ACC112 (cell line): ENCODE results near the gene ALLC.

Experiments
- H2AFZ ChIP-seq: fragments of 200-600 bp; sonication (generic); one replicate; pipeline ENCODE4 v1.6.0; 2017; ENCODE audit warnings: antibody characterized with exemption, low read length; ENCODE audit not compliant: unreplicated experiment
- H3K27ac ChIP-seq: fragments of 200-600 bp; sonication (generic); 2 replicates; pipeline ENCODE4 v1.5.1; 2014; ENCODE audit warnings: low read depth, mild to moderate bottlenecking, antibody characterized with exemption, low read length, moderate library complexity
- H3K27me3 ChIP-seq: fragments of 200-600 bp; sonication (generic); 2 replicates; pipeline ENCODE4 v1.6.1; 2014; ENCODE audit warnings: mild to moderate bottlenecking, antibody characterized with exemption, low read length, moderate library complexity, mixed read lengths; ENCODE audit not compliant: insufficient read depth
- H3K36me3 ChIP-seq: fragments of 200-600 bp; sonication (generic); 2 replicates; pipeline ENCODE4 v1.6.1; 2016; ENCODE audit warnings: mild to moderate bottlenecking, antibody characterized with exemption, low read length, moderate library complexity, mixed read lengths; ENCODE audit not compliant: insufficient read depth
- H3K4me1 ChIP-seq: fragments of 200-600 bp; sonication (generic); one replicate; pipeline ENCODE4 v1.6.1; 2016; ENCODE audit warnings: low read length, mixed read lengths; ENCODE audit not compliant: insufficient read depth, unreplicated experiment, control insufficient read depth
- H3K4me3 ChIP-seq: fragments of 200-600 bp; sonication (generic); 2 replicates; pipeline ENCODE4 v1.5.1; 2014; ENCODE audit warnings: mild to moderate bottlenecking, low read depth, low read length
- H3K79me2 ChIP-seq: fragments of 200-600 bp; sonication (generic); one replicate; pipeline ENCODE4 v1.6.0; 2016; ENCODE audit warnings: low read length; ENCODE audit not compliant: control insufficient read depth, unreplicated experiment, insufficient read depth

ALLC gene

GRCh38 chr2:3648652-3649177, 9.3 kb upstream of the ALLC start:
- H2AFZ ChIP-seq, result no peak overlapping the region
- H3K4me1 ChIP-seq, result peaks cover 4% of the 10 kb centered on the region
- H3K27me3 ChIP-seq, result no peaks in the 10 kb centered on the region
- no peak overlapping the region for H3K27ac ChIP-seq
- no peaks in the 10 kb centered on the region for H3K79me2 ChIP-seq
- no peak overlapping the region for H3K4me3 ChIP-seq
- H3K36me3 ChIP-seq, result no peaks in the 10 kb centered on the region

GRCh38 chr2:3649581-3649980, 8.4 kb upstream of the ALLC start:
- no peaks in the 10 kb centered on the region for H3K79me2 ChIP-seq
- no peak overlapping the region for H3K4me3 ChIP-seq
- no peaks in the 10 kb centered on the region for H3K27me3 ChIP-seq
- no peak overlapping the region for H2AFZ ChIP-seq
- peaks cover 4% of the 10 kb centered on the region for H3K4me1 ChIP-seq
- no peak overlapping the region for H3K27ac ChIP-seq
- no peaks in the 10 kb centered on the region for H3K36me3 ChIP-seq

- Histone ChIP-seq H2AFZ (no peak overlapping the region), H3K4me1 (peaks cover 4% of the 10 kb centered on the region), H3K27ac (no peak overlapping the region), H3K27me3 (no peaks in the 10 kb centered on the region), H3K79me2 (no peaks in the 10 kb centered on the region), H3K4me3 (peak overlapping the region; percentile 48; the same call in 1 of the 2 replicates), H3K36me3 (no peaks in the 10 kb centered on the region)
Measured at GRCh38 chr2:3650140-3650920, 7.7 kb upstream of the ALLC start.

GRCh38 chr2:3651691-3652648, 6.0 kb upstream of the ALLC start:
- Histone ChIP-seq H3K27ac (no peak overlapping the region), H3K4me3 (peak overlapping the region; percentile 67), H3K79me2 (no peaks in the 10 kb centered on the region), H3K36me3 (no peaks in the 10 kb centered on the region), H3K27me3 (no peaks in the 10 kb centered on the region), H3K4me1 (peaks cover 4% of the 10 kb centered on the region), H2AFZ (peak overlapping the region; percentile 81)

GRCh38 chr2:3652896-3653625, 4.9 kb upstream of the ALLC start:
- no peaks in the 10 kb centered on the region for H3K79me2 ChIP-seq
- H3K27me3 ChIP-seq, result no peaks in the 10 kb centered on the region
- no peaks in the 10 kb centered on the region for H3K36me3 ChIP-seq
- H2AFZ ChIP-seq, result no peak overlapping the region
- no peak overlapping the region for H3K27ac ChIP-seq
- H3K4me3 ChIP-seq, result no peak overlapping the region
- peaks cover 4% of the 10 kb centered on the region for H3K4me1 ChIP-seq

GRCh38 chr2:3654011-3654410, 4.0 kb upstream of the ALLC start:
- Histone ChIP-seq H3K27me3 (no peaks in the 10 kb centered on the region), H3K36me3 (no peaks in the 10 kb centered on the region), H3K4me1 (peaks cover 4% of the 10 kb centered on the region), H3K4me3 (no peak overlapping the region), H3K79me2 (no peaks in the 10 kb centered on the region), H2AFZ (no peak overlapping the region), H3K27ac (no peak overlapping the region)

- Histone ChIP-seq H3K4me1 (peaks cover 4% of the 10 kb centered on the region), H3K27me3 (no peaks in the 10 kb centered on the region), H3K4me3 (no peak overlapping the region), H3K79me2 (no peaks in the 10 kb centered on the region), H3K36me3 (no peaks in the 10 kb centered on the region), H3K27ac (no peak overlapping the region), H2AFZ (no peak overlapping the region)
Measured at GRCh38 chr2:3654531-3655225, 3.3 kb upstream of the ALLC start.

- no peaks in the 10 kb centered on the region for H3K4me1 ChIP-seq
- no peaks in the 10 kb centered on the region for H3K79me2 ChIP-seq
- no peak overlapping the region for H3K4me3 ChIP-seq
- no peak overlapping the region for H2AFZ ChIP-seq
- no peaks in the 10 kb centered on the region for H3K27me3 ChIP-seq
- no peaks in the 10 kb centered on the region for H3K36me3 ChIP-seq
- no peak overlapping the region for H3K27ac ChIP-seq
Measured at GRCh38 chr2:3655871-3656761, 1.9 kb upstream of the ALLC start.
